A549 treated with AZD9567 at 1 μM for 4 hours (cell line): ENCODE results near the gene TARS1. TPM values are rescaled to one million over a fixed set of nuclear protein-coding genes. Genes with fewer than 3 reads are reported as not detected.

Experiments used
- total RNA-seq: library from RNA; stranded (reverse); fragments of 200-300 nt; extraction: Qiagen RNA extraction; gene quantifications from 5 replicates; pipeline ENCODE4 v1.2.3, GENCODE V29; 2022; ENCODE audit not compliant: insufficient read depth

The TARS1 gene
- total RNA-seq, result 121 to 155 TPM (median 127 TPM) in 5 replicates

DNA sequence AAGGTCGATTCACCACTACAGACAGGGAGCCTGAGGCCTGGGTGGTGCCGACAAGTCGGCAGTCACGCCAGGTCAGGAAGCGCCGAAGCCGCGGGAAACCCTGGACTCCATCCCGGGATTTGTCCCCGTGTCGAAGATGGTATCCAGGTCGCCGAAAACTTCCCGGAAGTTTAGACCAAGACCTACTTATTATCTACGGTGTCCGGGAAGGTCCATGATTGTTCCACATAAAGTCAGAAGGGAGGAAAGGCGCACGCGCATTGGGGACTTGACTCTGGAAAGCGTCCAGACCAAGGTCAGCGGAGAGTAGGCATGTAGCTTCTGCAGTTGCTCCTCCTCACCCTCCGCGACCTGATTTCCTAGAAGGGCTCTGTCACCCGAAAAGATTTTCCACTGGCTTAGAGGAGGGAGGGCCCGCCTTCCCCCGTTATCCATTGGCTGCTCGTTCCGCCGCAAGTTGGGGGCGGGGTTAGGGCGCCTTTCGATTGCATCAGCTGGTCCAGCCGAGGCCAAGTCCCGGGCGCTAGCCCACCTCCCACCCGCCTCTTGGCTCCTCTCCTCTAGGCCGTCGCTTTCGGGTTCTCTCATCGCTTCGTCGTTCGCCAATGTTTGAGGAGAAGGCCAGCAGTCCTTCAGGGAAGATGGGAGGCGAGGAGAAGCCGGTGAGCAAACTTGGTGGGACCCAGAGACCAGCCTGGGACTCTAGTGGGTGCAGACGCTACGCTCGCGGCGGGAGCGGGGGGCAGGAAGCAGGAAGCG lies at the start of gene TARS1:
Gene TARS1, plus strand, starts transcription at position 484 of the 759 bp plus-strand sequence. Its CDS starts 122 bp downstream, at position 606.

